Type B pancreatic cell (in vitro differentiated cells): Measurements from ENCODE around the gene CHD9NB. TPM values are rescaled to one million over a fixed set of nuclear protein-coding genes. Genes with fewer than 3 reads are reported as not detected.

ENCODE experiments used
- DNase-seq: peaks from one replicate; pipeline ENCODE4 v3.0.0; 2021; ENCODE audit warnings: mixed read lengths; ENCODE audit not compliant: unreplicated experiment; ENCODE audit errors: extremely low spot score
- H3K27ac Mint-ChIP-seq: 2 replicates; pipeline ENCODE4 v1.8.0; 2021; ENCODE audit warnings: mild to moderate bottlenecking, mixed read lengths
- H3K27me3 Mint-ChIP-seq: 2 replicates; pipeline ENCODE4 v1.8.0; 2021; ENCODE audit warnings: mixed read lengths
- H3K36me3 Mint-ChIP-seq: 2 replicates; pipeline ENCODE4 v1.8.0; 2021; ENCODE audit warnings: mixed read lengths
- H3K4me1 Mint-ChIP-seq: one replicate; pipeline ENCODE4 v1.8.0; 2021; ENCODE audit warnings: mixed read lengths; ENCODE audit not compliant: unreplicated experiment
- H3K4me3 Mint-ChIP-seq: 2 replicates; pipeline ENCODE4 v1.8.0; 2021; ENCODE audit warnings: mild to moderate bottlenecking, mixed read lengths
- H3K9me3 Mint-ChIP-seq: 2 replicates; pipeline ENCODE4 v1.8.0; 2021; ENCODE audit warnings: mixed read lengths
- CTCF ChIP-seq: fragments of 200-600 bp; sonication (generic); conservative IDR thresholded peaks from 2 replicates; pipeline ENCODE4 v1.5.0; 2021; ENCODE audit warnings: antibody characterized with exemption, mild to moderate bottlenecking
- total RNA-seq: library from RNA; stranded (reverse); gene quantifications from 2 replicates; pipeline ENCODE4 v1.2.1, GENCODE V29; 2021; ENCODE audit warnings: low replicate concordance

The CHD9NB gene
- total RNA-seq, 1 donor from 2014 or later, result 4.4 TPM

GRCh38 chr16:53045341-53046220, 7.1 kb downstream of the CHD9NB start:
- Mint-ChIP-seq H3K4me1 (peaks cover 42% of the 10 kb centered on the region), H3K36me3 (no peaks in the 10 kb centered on the region), H3K27me3 (peaks cover 14% of the 10 kb centered on the region), H3K27ac (peak overlapping the region; percentile 76), H3K9me3 (no peaks in the 10 kb centered on the region), H3K4me3 (peak overlapping the region; percentile 54)
- DNase-seq, result no peak
- TF ChIP-seq CTCF, result no peak

- Mint-ChIP-seq H3K27ac (peak overlapping the region; percentile 80), H3K27me3 (peaks cover 14% of the 10 kb centered on the region), H3K4me3 (peak overlapping the region; percentile 73), H3K9me3 (no peaks in the 10 kb centered on the region), H3K4me1 (peaks cover 45% of the 10 kb centered on the region), H3K36me3 (no peaks in the 10 kb centered on the region)
- DNase-seq, result no peak
- no peak for TF ChIP-seq CTCF
These were observed 8.6 kb downstream of the CHD9NB start for GRCh38 chr16:53043986-53044601.

- Mint-ChIP-seq H3K36me3 (no peaks in the 10 kb centered on the region), H3K9me3 (no peaks in the 10 kb centered on the region), H3K4me3 (peak overlapping the region; percentile 73), H3K4me1 (peaks cover 45% of the 10 kb centered on the region), H3K27ac (peak overlapping the region; percentile 88), H3K27me3 (peaks cover 14% of the 10 kb centered on the region)
- TF ChIP-seq CTCF, result no peak
- no peak for DNase-seq
These were observed 9.3 kb downstream of the CHD9NB start for GRCh38 chr16:53043428-53043831.

GRCh38 chr16:53042235-53042701, 10.4 kb downstream of the CHD9NB start:
- DNase-seq, result no peak
- peak overlapping the region; percentile 88 for H3K27ac Mint-ChIP-seq
- peaks cover 14% of the 10 kb centered on the region for H3K27me3 Mint-ChIP-seq
- H3K4me3 Mint-ChIP-seq, result peak overlapping the region; percentile 73
- TF ChIP-seq CTCF, result no peak
- no peaks in the 10 kb centered on the region for H3K36me3 Mint-ChIP-seq
- no peaks in the 10 kb centered on the region for H3K9me3 Mint-ChIP-seq
- peaks cover 53% of the 10 kb centered on the region for H3K4me1 Mint-ChIP-seq

GRCh38 chr16:53041320-53042051, 11.2 kb downstream of the CHD9NB start:
- H3K4me1 Mint-ChIP-seq, result peaks cover 55% of the 10 kb centered on the region
- no peak for DNase-seq
- H3K36me3 Mint-ChIP-seq, result no peaks in the 10 kb centered on the region
- TF ChIP-seq CTCF, result no peak
- peak overlapping the region; percentile 73 for H3K4me3 Mint-ChIP-seq
- H3K27ac Mint-ChIP-seq, result peak overlapping the region; percentile 88
- peaks cover 3% of the 10 kb centered on the region for H3K9me3 Mint-ChIP-seq
- H3K27me3 Mint-ChIP-seq, result peaks cover 14% of the 10 kb centered on the region
